ENCODE measurements around the gene STXBP1.
"Not testable (repeated sequence)": the region's sequence is repeated elsewhere in the genome, so short reads cannot be mapped to it uniquely, and the experiment has no call there.

Gene STXBP1

DNA sequence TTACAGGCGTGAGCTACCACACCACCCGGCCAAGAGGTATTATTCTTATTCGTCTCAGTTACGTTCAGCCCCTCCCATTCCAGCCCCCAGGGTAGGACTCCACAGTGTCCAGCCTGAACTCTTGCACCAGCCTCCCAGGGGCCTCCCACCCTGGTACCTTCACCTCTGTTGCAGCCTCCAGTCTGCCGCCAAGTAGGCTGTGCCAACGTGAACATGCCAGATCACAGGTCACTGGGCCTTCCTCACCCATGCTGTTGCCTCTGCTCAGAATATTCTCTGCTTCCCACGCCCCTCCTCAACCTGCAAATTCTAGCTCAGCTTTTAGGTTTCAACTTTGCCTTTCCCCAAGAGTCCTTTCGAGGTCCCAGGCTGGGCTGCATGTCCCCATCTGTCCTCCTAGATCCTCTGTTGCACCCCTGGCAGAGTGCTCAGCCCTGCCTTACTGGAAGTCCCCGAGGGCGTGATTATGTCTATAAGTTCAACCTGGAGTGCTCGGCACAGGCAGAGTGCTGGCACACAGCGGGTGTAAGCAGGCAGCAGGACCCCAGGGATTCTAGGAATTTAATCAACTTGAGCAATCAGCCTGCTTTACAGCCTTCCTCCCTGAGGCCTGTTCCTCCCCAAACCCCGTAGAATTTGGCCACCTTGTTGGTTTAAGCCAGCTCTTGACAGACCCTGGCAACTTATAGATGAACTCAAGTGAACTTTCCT, 13.1 kb upstream of the STXBP1 start:
- H3K4me3 ChIP-seq (ENCODE audit: low read length), result no peak overlapping the region
- no peak overlapping the region for H3K9ac ChIP-seq (ENCODE audit: low read length)
- no peaks in the 10 kb centered on the region for H3K36me3 ChIP-seq (ENCODE audit: control insufficient read depth, insufficient read depth, low read length, severe bottlenecking)
- peaks cover 10% of the 10 kb centered on the region for H3K4me1 ChIP-seq (ENCODE audit: control insufficient read depth, insufficient read depth, low read length)
- DNase-seq (ENCODE audit: low read depth), result peak; percentile 70
- H3K9me3 ChIP-seq (ENCODE audit: control insufficient read depth, low read length), result no peaks in the 10 kb centered on the region
- H3K27me3 ChIP-seq (replicated peaks; ENCODE audit: control insufficient read depth, insufficient read depth, low read length), result no peaks in the 10 kb centered on the region

DNA sequence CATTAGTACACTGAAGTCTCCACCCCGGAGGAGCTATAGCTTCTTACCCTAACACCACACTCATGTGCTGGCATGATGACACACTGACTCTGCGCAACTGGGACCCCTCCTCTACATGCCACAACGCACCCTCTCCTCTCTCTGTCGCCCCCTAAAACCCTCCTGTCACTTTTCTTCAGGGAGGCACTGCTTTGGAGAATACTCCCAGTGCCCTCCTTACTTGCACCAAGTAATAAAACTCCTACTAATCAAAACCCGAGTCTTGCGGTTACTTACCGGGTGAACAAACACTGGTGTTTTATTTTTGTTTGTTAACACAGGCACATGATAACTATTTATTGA, 12.6 kb upstream of the STXBP1 start:
- Histone ChIP-seq H3K27me3 (replicated peaks; ENCODE audit: control insufficient read depth, insufficient read depth, low read length) (no peaks in the 10 kb centered on the region), H3K9ac (ENCODE audit: low read length) (no peak overlapping the region), H3K4me1 (ENCODE audit: control insufficient read depth, insufficient read depth, low read length) (peaks cover 10% of the 10 kb centered on the region), H3K9me3 (ENCODE audit: control insufficient read depth, low read length) (no peaks in the 10 kb centered on the region), H3K36me3 (ENCODE audit: control insufficient read depth, insufficient read depth, low read length, severe bottlenecking) (no peaks in the 10 kb centered on the region), H3K4me3 (ENCODE audit: low read length) (no peak overlapping the region)
- DNase-seq (ENCODE audit: low read depth), result no peak

DNA sequence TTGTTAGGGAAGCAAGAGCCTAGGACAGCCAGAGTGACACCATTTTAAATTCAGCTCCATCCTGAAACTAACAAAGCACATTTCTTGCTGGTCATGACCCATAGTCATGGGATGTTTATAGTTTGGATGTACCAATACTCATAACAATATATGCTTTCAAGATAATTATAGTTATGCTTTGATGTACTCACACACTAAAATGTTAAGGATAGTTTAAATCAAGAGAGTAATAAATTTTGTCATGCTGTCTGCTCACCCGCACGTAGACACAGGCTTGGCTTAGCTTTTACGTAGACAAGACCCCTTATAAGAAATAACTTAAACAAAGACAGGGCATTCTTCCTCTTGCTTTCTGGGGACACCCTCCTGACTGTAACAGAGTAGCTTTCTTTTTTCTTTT, 8.9 kb upstream of the STXBP1 start:
- peaks cover 26% of the 10 kb centered on the region for H3K4me1 ChIP-seq (ENCODE audit: control insufficient read depth, insufficient read depth, low read length)
- H3K4me3 ChIP-seq (ENCODE audit: low read length), result no peak overlapping the region
- H3K36me3 ChIP-seq (ENCODE audit: control insufficient read depth, insufficient read depth, low read length, severe bottlenecking), result no peaks in the 10 kb centered on the region
- H3K9me3 ChIP-seq (ENCODE audit: control insufficient read depth, low read length), result no peaks in the 10 kb centered on the region
- DNase-seq (ENCODE audit: low read depth), result no peak
- no peak overlapping the region for H3K9ac ChIP-seq (ENCODE audit: low read length)
- H3K27me3 ChIP-seq (replicated peaks; ENCODE audit: control insufficient read depth, insufficient read depth, low read length), result no peaks in the 10 kb centered on the region

DNA sequence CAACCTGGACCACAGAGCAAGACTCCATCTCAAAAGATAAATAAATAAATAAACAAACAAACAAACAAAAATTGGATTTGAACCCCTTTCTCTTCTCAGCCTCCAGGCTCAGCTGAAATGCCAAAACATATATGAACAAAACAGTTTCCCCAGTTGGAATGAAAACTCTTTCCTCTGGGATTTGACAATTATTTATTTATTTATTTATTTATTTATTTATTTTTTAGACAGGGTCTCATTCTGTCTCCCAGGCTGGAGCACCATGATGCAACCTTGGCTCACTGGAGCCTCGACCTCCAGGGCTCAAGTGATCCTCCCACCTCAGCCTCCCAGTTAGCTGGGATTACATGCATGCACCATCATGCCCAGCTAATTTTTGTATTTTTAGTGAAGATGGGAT, 6.0 kb upstream of the STXBP1 start:
- Histone ChIP-seq H3K4me1 (ENCODE audit: control insufficient read depth, insufficient read depth, low read length) (peaks cover 22% of the 10 kb centered on the region), H3K9ac (ENCODE audit: low read length) (no peak overlapping the region), H3K9me3 (ENCODE audit: control insufficient read depth, low read length) (no peaks in the 10 kb centered on the region), H3K27me3 (replicated peaks; ENCODE audit: control insufficient read depth, insufficient read depth, low read length) (no peaks in the 10 kb centered on the region), H3K36me3 (ENCODE audit: control insufficient read depth, insufficient read depth, low read length, severe bottlenecking) (no peaks in the 10 kb centered on the region), H3K4me3 (ENCODE audit: low read length) (no peak overlapping the region)
- no peak for DNase-seq (ENCODE audit: low read depth)

DNA sequence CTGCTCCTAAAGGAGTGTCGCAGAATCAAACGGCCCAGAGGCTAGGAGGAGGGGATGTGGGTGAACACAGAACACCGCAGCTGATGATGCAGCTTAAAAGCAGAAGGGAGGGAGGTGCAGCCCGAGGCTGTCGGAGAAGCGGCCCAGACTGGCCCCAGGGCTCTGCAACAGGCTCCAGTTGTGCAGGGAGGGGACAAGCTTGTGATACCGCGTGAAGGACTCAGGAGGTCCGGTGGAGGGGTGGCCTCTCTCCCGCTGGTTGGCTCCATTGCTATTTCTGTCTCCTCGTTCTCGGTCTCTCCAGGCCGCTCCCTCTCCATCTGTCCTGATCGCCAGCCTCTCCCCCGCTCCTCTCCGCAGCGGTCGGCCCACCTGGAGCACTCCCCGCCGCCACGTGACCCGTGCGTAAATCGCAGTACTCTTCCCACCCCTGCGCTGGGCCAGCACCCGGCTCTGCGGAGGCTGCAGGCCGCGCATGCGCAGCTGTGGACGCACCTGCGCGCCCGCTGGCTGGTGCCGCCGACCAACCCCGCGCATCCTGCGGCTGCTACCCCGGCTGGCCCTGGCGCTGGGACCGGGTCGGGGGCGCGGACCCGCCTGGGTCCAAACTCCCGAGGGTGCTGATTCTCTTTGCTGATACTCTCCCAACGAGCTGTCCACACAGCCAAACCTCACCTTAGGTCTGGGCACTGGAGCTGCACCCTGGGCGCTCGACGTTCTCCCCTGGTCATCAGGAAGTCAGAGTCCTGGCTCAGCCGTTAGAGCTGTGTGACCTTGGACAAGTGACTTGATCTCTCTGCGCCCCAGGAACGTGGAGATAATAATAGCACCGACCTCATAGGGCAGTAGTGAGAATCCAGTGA, 3.7 kb upstream of the STXBP1 start:
- Histone ChIP-seq H3K4me3 (ENCODE audit: low read length) (peak overlapping the region; percentile 64), H3K27me3 (replicated peaks; ENCODE audit: control insufficient read depth, insufficient read depth, low read length) (no peaks in the 10 kb centered on the region), H3K9me3 (ENCODE audit: control insufficient read depth, low read length) (no peaks in the 10 kb centered on the region), H3K4me1 (ENCODE audit: control insufficient read depth, insufficient read depth, low read length) (peaks cover 27% of the 10 kb centered on the region), H3K36me3 (ENCODE audit: control insufficient read depth, insufficient read depth, low read length, severe bottlenecking) (no peaks in the 10 kb centered on the region), H3K9ac (ENCODE audit: low read length) (peak overlapping the region; percentile 21)
- peak; percentile 50 for DNase-seq (ENCODE audit: low read depth)

DNA sequence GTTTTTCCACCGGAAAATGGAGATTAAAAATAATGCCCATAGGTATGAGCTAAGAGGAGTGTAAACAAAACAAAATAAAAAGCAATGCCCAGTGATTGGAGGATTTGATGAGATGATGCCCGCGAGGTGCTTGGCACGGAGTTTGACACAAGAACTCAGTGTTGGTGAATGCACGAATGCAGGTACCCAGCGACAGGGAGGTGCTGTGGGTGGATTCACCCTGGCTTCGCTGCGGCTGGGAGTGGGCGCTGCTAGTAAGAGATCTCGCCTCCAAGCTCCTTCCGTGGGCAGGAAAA, 526 bp upstream of the STXBP1 start:
- no peaks in the 10 kb centered on the region for H3K36me3 ChIP-seq (ENCODE audit: control insufficient read depth, insufficient read depth, low read length, severe bottlenecking)
- no peaks in the 10 kb centered on the region for H3K9me3 ChIP-seq (ENCODE audit: control insufficient read depth, low read length)
- H3K4me1 ChIP-seq (ENCODE audit: control insufficient read depth, insufficient read depth, low read length), result peaks cover 49% of the 10 kb centered on the region
- H3K9ac ChIP-seq (ENCODE audit: low read length), result peak overlapping the region; percentile 87
- no peak for DNase-seq (ENCODE audit: low read depth)
- no peaks in the 10 kb centered on the region for H3K27me3 ChIP-seq (replicated peaks; ENCODE audit: control insufficient read depth, insufficient read depth, low read length)
- peak overlapping the region; percentile 87 for H3K4me3 ChIP-seq (ENCODE audit: low read length)

DNA sequence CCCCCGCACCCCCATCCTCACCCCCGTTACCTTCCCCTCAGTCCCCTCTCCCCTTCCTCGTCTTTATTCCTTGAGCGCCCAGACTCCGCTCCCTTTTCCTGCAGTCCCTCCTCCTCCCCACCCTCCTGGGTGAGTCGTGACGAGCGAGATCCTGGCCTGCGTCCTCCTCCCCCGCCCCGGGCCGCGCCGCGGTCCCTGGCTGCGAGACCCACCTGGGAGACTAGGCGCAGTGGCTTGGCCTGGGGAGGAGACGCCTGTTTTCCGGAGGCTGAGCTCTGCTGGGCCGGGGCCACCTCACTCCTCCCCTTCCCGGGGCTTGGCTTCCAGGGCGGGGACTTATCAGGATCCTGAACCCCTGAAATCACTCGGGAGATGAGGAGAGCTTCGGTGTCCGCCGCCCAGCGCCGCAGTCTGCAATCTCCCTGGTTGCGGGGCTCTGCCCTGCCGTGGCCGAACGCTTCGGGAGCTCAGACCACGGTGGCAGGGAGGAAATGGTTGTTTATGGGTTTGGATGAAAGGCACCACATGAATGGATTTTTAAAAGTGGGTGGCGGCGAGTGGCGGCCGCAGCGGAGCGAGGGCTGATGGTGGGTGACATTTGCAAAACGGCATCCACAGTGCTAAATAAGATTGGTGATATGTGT, 984 bp downstream of the STXBP1 start:
- no peaks in the 10 kb centered on the region for H3K36me3 ChIP-seq (ENCODE audit: control insufficient read depth, insufficient read depth, low read length, severe bottlenecking)
- DNase-seq (ENCODE audit: low read depth), result peak; percentile 78
- H3K27me3 ChIP-seq (replicated peaks; ENCODE audit: control insufficient read depth, insufficient read depth, low read length), result no peaks in the 10 kb centered on the region
- H3K4me3 ChIP-seq (ENCODE audit: low read length), result peak overlapping the region; percentile 99
- H3K4me1 ChIP-seq (ENCODE audit: control insufficient read depth, insufficient read depth, low read length), result peaks cover 41% of the 10 kb centered on the region
- no peaks in the 10 kb centered on the region for H3K9me3 ChIP-seq (ENCODE audit: control insufficient read depth, low read length)
- H3K9ac ChIP-seq (ENCODE audit: low read length), result peak overlapping the region; percentile 95

DNA sequence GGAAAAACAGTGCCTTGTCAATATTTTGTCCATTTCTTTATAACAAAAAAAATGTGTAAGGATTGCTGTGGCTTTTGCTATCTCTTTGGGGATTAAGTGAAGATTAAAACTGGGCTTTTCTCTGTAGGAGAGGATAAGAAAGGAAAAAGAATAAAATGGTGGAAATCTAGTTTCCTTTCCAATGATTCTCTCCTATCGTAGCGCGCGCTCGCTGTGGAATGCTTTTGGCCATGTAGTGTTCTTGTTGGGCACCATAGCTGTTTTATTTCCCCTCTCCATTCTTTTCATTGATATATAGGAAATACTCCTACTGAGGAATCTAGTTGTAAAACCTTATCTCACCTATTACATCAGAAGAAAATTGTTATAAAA, 1.5 kb downstream of the STXBP1 start:
- no peaks in the 10 kb centered on the region for H3K9me3 ChIP-seq (ENCODE audit: control insufficient read depth, low read length)
- H3K4me1 ChIP-seq (ENCODE audit: control insufficient read depth, insufficient read depth, low read length), result peaks cover 36% of the 10 kb centered on the region
- no peaks in the 10 kb centered on the region for H3K27me3 ChIP-seq (replicated peaks; ENCODE audit: control insufficient read depth, insufficient read depth, low read length)
- peak; percentile 37 for DNase-seq (ENCODE audit: low read depth)
- H3K4me3 ChIP-seq (ENCODE audit: low read length), result peak overlapping the region; percentile 99
- H3K9ac ChIP-seq (ENCODE audit: low read length), result peak overlapping the region; percentile 95
- H3K36me3 ChIP-seq (ENCODE audit: control insufficient read depth, insufficient read depth, low read length, severe bottlenecking), result no peaks in the 10 kb centered on the region

DNA sequence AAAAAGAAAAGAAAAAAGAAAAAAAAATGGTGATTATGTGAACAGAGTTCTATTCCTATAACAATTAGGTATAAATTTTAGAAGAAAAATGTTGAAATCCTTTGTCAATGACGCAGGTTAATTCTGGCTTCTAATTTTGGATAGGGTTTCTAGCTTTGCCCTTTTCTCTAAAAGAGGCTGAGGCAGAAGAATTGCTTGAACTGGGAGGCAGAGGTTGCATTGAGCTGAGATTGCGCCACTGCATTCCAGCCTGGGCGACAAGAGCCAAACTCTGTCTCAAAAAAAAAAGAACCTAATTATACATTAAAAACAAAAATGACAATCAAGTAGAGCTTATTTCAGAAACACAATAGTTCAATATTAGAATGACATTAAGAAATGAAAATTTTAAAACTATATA, 2.9 kb downstream of the STXBP1 start:
- DNase-seq (ENCODE audit: low read depth), result peak; percentile 48
- H3K36me3 ChIP-seq (ENCODE audit: control insufficient read depth, insufficient read depth, low read length, severe bottlenecking), result no peaks in the 10 kb centered on the region
- peak overlapping the region; percentile 99 for H3K4me3 ChIP-seq (ENCODE audit: low read length)
- peaks cover 34% of the 10 kb centered on the region for H3K4me1 ChIP-seq (ENCODE audit: control insufficient read depth, insufficient read depth, low read length)
- no peaks in the 10 kb centered on the region for H3K9me3 ChIP-seq (ENCODE audit: control insufficient read depth, low read length)
- H3K9ac ChIP-seq (ENCODE audit: low read length), result peak overlapping the region; percentile 70
- H3K27me3 ChIP-seq (replicated peaks; ENCODE audit: control insufficient read depth, insufficient read depth, low read length), result no peaks in the 10 kb centered on the region

DNA sequence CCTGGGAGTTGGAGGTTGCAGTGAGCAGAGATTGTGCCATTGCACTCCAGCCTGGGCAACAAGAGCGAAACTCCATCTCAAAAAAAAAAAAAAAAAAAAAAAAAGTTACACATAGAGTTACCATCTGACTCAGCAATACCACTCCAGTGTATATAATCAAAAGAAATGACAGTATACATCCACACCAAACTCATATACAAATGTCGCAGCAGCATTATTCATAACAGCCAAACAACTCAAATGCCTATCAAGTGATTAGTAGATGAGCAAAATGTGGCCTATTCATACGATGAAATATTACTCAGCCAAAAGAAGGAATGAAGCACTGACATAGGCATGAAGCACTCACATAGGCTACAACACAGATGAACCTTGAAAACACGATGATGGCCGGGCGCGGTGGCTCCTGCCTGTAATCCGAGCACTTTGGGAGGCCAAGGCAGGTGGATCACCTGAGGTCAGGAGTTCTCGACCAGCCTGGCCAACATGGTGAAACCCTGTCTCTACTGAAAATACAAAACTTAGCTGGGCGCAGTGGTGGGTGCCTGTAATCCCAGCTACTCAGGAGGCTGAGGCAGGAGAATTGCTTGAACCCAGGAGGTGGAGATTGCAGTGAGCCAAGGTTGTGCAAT, 9.4 kb downstream of the STXBP1 start:
- DNase-seq (ENCODE audit: low read depth); H3K36me3 ChIP-seq (ENCODE audit: control insufficient read depth, insufficient read depth, low read length, severe bottlenecking); H3K27me3 ChIP-seq (replicated peaks; ENCODE audit: control insufficient read depth, insufficient read depth, low read length); H3K9ac ChIP-seq (ENCODE audit: low read length); H3K4me3 ChIP-seq (ENCODE audit: low read length); H3K9me3 ChIP-seq (ENCODE audit: control insufficient read depth, low read length): not testable (repeated sequence)
- H3K4me1 ChIP-seq (ENCODE audit: control insufficient read depth, insufficient read depth, low read length), result peaks cover 17% of the 10 kb centered on the region

DNA sequence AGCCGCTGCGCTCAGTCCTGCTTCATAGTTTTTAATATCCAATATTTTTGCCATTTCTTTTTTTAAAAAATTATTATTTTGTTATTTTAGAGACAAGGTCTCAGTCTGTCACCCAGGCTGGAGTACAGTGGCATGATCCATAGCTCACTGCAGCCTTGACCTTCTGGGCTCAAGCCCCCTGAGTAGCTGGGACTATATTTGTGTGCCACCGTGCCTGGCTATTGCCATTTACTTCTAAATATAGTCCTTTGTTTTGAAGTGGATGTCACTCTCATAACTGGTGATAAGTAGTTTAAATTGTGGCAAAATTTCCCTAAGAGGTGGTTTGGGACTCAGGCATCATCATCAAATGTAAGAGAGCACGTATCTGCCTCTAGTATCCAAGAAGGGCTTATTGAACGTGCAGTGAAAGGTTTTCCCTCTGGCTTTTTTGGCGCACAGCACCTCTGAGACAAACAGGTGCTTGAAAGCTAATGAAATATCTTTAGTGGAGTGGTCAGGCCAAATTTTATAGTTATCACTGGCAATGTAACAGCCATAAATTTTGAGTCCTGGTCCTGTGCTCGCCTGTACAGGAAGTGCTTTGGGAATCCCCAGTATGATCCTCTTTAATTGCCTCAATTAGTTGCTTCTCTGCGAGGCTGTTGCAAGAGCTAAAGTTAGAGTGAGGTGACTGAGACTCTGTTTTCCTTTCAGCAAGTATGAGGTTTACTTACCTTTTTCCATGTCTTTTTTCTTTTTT, 14.8 kb downstream of the STXBP1 start:
- peaks cover 27% of the 10 kb centered on the region for H3K4me1 ChIP-seq (ENCODE audit: control insufficient read depth, insufficient read depth, low read length)
- DNase-seq (ENCODE audit: low read depth), result no peak
- no peaks in the 10 kb centered on the region for H3K36me3 ChIP-seq (ENCODE audit: control insufficient read depth, insufficient read depth, low read length, severe bottlenecking)
- H3K9me3 ChIP-seq (ENCODE audit: control insufficient read depth, low read length), result no peaks in the 10 kb centered on the region
- H3K27me3 ChIP-seq (replicated peaks; ENCODE audit: control insufficient read depth, insufficient read depth, low read length), result no peaks in the 10 kb centered on the region
- H3K4me3 ChIP-seq (ENCODE audit: low read length), result no peak overlapping the region
- no peak overlapping the region for H3K9ac ChIP-seq (ENCODE audit: low read length)

Data from adipocyte (in vitro differentiated cells).